HepG2 (cell line): ENCODE results near the gene XPO5. TPM values are rescaled to one million over a fixed set of nuclear protein-coding genes. Genes with fewer than 3 reads are reported as not detected.
A peak's percentile ranks its signal among the peaks of the same experiment; 100 is the strongest.

Experiments
- ADNP ChIP-seq: sonication (generic); formaldehyde crosslinking; IDR thresholded peaks from 2 replicates; pipeline ENCODE4 v1.4.0; 2020; ENCODE audit warnings: missing genetic modification reagents
- FOXA1 ChIP-seq, 2 experiments: fragments of 450-650 bp in 1 of 2; sonication (generic) in 1 of 2; formaldehyde crosslinking in 1 of 2; IDR thresholded peaks; 2 replicates each; pipeline versions ENCODE4 v1.4.0 to v1.6.1; 2016 to 2020; ENCODE audit warnings: missing genetic modification reagents in 1 of 2
- GFI1 ChIP-seq: sonication (generic); formaldehyde crosslinking; IDR thresholded peaks from 2 replicates; pipeline ENCODE4 v1.5.0; 2020; ENCODE audit warnings: missing genetic modification reagents, mild to moderate bottlenecking, borderline replicate concordance
- HNF4G ChIP-seq, 2 experiments: sonication (generic) in 1 of 2; formaldehyde crosslinking in 1 of 2; IDR thresholded peaks; 2 replicates each; pipeline versions ENCODE4 v1.4.0 to v1.6.1; 2011 to 2020; ENCODE audit warnings: borderline replicate concordance in 2 of 2, low read depth in 2 of 2, mild to moderate bottlenecking in 2 of 2, low read length in 1 of 2, missing genetic modification reagents in 1 of 2, moderate library complexity in 1 of 2
- NAIF1 ChIP-seq: sonication (generic); formaldehyde crosslinking; IDR thresholded peaks from 2 replicates; pipeline ENCODE4 v1.5.0; 2020; ENCODE audit warnings: mild to moderate bottlenecking, missing genetic modification reagents, borderline replicate concordance
- SYNCRIP ChIP-seq: fragments of 200-400 bp; formaldehyde crosslinking; IDR thresholded peaks from 2 replicates; pipeline ENCODE4 v1.6.1; 2018; ENCODE audit warnings: mild to moderate bottlenecking, low read depth, low read length; ENCODE audit not compliant: insufficient read depth
- TEAD2 ChIP-seq: sonication (generic); formaldehyde crosslinking; IDR thresholded peaks from 2 replicates; pipeline ENCODE4 v1.9.0; 2021; ENCODE audit warnings: missing genetic modification reagents
- ZNF557 ChIP-seq: sonication (generic); formaldehyde crosslinking; IDR thresholded peaks from 2 replicates; pipeline ENCODE4 v1.4.0; 2020; ENCODE audit warnings: missing genetic modification reagents
- ZNF567 ChIP-seq: sonication (generic); formaldehyde crosslinking; IDR thresholded peaks from 2 replicates; pipeline ENCODE4 v1.8.1; 2023; ENCODE audit warnings: mild to moderate bottlenecking, missing genetic modification reagents, borderline replicate concordance
- ZNF616 ChIP-seq: sonication (generic); formaldehyde crosslinking; IDR thresholded peaks from 2 replicates; pipeline ENCODE4 v1.5.0; 2020; ENCODE audit warnings: low read depth, mild to moderate bottlenecking, missing genetic modification reagents
- ZNF629 ChIP-seq: sonication (generic); formaldehyde crosslinking; conservative IDR thresholded peaks from 2 replicates; pipeline ENCODE4 v1.5.0; 2020; ENCODE audit warnings: missing genetic modification reagents
- ZNF878 ChIP-seq: sonication (generic); formaldehyde crosslinking; IDR thresholded peaks from 2 replicates; pipeline ENCODE4 v1.8.1; 2023; ENCODE audit warnings: mild to moderate bottlenecking, missing genetic modification reagents, moderate library complexity
- polyA plus RNA-seq, 8 experiments: library from polyadenylated mRNA; depleted of rRNA in 3 of 8; stranded (reverse) in 7 of 8; unstranded in 1 of 8; fragments of >200 nt; fragmentation: Illumina TruSeq in 4 of 8; extraction: Trizol in 4 of 8; gene quantifications; 2 replicates each; pipeline versions ENCODE4 v1.2.1 to v1.2.3, GENCODE V29; 2011 to 2016; ENCODE audit warnings: low read depth in 4 of 8, missing spikeins in 1 of 8, mixed read lengths in 1 of 8; ENCODE audit not compliant: insufficient read depth in 1 of 8
- total RNA-seq, 5 experiments: library from RNA; depleted of rRNA; stranded (reverse); fragments of >200 nt; fragmentation: Illumina TruSeq; extraction: Trizol; gene quantifications; 2 replicates each; pipeline ENCODE4 v1.2.3, GENCODE V29; 2016; ENCODE audit warnings: low read depth in 1 of 5
- TF ChIP-seq, protein P1 (sequence below): sonication (generic); formaldehyde crosslinking; IDR thresholded peaks from 2 replicates; pipeline ENCODE4 v1.8.0; 2022; ENCODE audit warnings: mild to moderate bottlenecking, missing genetic modification reagents, moderate library complexity
- TF ChIP-seq, protein P2 (sequence below): sonication (generic); formaldehyde crosslinking; IDR thresholded peaks from 2 replicates; pipeline ENCODE4 v1.4.0; 2020; ENCODE audit warnings: mild to moderate bottlenecking, missing genetic modification reagents
- TF ChIP-seq, protein P3 (sequence below): IDR thresholded peaks from 2 replicates; pipeline ENCODE4 v1.6.1; 2016; ENCODE audit warnings: low read depth, control low read depth
- TF ChIP-seq, protein P4 (sequence below): sonication (generic); formaldehyde crosslinking; IDR thresholded peaks from 2 replicates; pipeline ENCODE4 v1.8.1; 2023; ENCODE audit warnings: mild to moderate bottlenecking, inconsistent platforms, moderate library complexity, missing genetic modification reagents, borderline replicate concordance
- TF ChIP-seq, protein P5 (sequence below): sonication (generic); formaldehyde crosslinking; IDR thresholded peaks from 2 replicates; pipeline ENCODE4 v1.5.0; 2020; ENCODE audit warnings: mild to moderate bottlenecking, missing genetic modification reagents, borderline replicate concordance

Gene XPO5
- total and polyA plus RNA-seq, 2 of the 13 experiments (the other 11 are each of a cell fraction or from before 2014, with no cell fraction given), result 52.2 to 68.0 TPM

DNA sequence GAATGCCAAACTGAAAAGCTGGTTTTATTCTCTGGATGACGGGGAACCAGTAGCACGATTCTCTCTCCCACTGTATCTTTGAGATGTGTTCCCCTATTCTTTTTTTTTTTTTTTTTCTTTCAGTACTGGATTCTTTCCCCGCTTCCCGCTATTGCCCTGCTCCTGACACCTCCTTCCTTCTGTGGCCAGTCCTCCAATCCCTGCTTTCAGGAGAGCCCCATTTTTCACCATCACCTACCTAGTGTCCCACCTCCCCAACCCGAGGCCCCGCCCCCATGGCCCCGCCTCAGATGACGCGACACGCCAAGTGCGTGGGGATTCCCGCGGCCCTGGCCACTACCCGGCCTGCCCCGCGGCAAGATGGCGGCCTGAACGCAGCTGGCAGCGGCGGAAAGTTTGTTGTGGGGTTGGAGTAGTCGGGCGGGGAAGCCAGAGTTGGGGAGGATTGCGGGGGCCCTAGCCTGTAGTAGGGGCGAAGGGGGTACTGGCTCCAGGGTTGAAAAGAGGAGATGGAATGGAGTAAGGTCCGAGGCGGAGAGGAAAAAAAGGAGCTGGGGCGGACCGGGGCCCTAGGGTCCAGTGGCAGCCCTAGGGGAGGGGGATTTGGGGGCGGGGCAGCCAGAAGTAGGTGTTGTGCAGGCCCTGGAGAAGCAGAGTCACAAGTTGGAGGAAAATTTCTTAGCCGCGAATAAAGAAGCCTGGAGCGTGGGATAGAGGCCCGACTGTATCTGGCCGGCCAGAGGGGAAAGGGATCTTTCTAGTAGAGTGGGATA lies 98.4 kb downstream of the XPO5 start, which contains the start of gene TJAP1 (continued):
- TF ChIP-seq, protein P1, sequence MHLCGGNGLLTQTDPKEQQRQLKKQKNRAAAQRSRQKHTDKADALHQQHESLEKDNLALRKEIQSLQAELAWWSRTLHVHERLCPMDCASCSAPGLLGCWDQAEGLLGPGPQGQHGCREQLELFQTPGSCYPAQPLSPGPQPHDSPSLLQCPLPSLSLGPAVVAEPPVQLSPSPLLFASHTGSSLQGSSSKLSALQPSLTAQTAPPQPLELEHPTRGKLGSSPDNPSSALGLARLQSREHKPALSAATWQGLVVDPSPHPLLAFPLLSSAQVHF (CRISPR knock-in tag), result peak; percentile 60; the same call in 1 of the 2 replicates
- TF ChIP-seq ZNF557 (CRISPR knock-in tag) (no peak), ZNF616 (CRISPR knock-in tag) (peak; percentile 28; the same call in 1 of the 2 replicates), ZNF878 (CRISPR knock-in tag) (peak; percentile 50; the same call in 1 of the 2 replicates), GFI1 (CRISPR knock-in tag) (peak; percentile 72), TEAD2 (CRISPR knock-in tag) (no peak), FOXA1 (IDR thresholded peaks at IDR 0.05) (no peak), FOXA1 (CRISPR knock-in tag; IDR thresholded peaks at IDR 0.05) (no peak), ZNF629 (CRISPR knock-in tag) (0 out of 2 replicates have a peak, but pooled peaks have one; percentile 11), HNF4G (IDR thresholded peaks at IDR 0.05; ENCODE audit: borderline replicate concordance, low read depth, low read length) (no peak), HNF4G (CRISPR knock-in tag; IDR thresholded peaks at IDR 0.05; ENCODE audit: borderline replicate concordance, low read depth) (0 out of 2 replicates have a peak, but pooled peaks have one; percentile 13), ZNF567 (CRISPR knock-in tag) (peak; percentile 11; the same call in 1 of the 2 replicates), NAIF1 (CRISPR knock-in tag) (peak; percentile 74; the same call in 1 of the 2 replicates), ADNP (CRISPR knock-in tag) (0 out of 2 replicates have a peak, but pooled peaks have one; percentile 18), SYNCRIP (no peak)
- TF ChIP-seq, protein P2, sequence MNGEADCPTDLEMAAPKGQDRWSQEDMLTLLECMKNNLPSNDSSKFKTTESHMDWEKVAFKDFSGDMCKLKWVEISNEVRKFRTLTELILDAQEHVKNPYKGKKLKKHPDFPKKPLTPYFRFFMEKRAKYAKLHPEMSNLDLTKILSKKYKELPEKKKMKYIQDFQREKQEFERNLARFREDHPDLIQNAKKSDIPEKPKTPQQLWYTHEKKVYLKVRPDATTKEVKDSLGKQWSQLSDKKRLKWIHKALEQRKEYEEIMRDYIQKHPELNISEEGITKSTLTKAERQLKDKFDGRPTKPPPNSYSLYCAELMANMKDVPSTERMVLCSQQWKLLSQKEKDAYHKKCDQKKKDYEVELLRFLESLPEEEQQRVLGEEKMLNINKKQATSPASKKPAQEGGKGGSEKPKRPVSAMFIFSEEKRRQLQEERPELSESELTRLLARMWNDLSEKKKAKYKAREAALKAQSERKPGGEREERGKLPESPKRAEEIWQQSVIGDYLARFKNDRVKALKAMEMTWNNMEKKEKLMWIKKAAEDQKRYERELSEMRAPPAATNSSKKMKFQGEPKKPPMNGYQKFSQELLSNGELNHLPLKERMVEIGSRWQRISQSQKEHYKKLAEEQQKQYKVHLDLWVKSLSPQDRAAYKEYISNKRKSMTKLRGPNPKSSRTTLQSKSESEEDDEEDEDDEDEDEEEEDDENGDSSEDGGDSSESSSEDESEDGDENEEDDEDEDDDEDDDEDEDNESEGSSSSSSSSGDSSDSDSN, result peak; percentile 44
- TF ChIP-seq, protein P3, sequence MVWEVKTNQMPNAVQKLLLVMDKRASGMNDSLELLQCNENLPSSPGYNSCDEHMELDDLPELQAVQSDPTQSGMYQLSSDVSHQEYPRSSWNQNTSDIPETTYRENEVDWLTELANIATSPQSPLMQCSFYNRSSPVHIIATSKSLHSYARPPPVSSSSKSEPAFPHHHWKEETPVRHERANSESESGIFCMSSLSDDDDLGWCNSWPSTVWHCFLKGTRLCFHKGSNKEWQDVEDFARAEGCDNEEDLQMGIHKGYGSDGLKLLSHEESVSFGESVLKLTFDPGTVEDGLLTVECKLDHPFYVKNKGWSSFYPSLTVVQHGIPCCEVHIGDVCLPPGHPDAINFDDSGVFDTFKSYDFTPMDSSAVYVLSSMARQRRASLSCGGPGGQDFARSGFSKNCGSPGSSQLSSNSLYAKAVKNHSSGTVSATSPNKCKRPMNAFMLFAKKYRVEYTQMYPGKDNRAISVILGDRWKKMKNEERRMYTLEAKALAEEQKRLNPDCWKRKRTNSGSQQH (CRISPR knock-in tag), result peak; percentile 64; the same call in 1 of the 2 replicates
- TF ChIP-seq, protein P4, sequence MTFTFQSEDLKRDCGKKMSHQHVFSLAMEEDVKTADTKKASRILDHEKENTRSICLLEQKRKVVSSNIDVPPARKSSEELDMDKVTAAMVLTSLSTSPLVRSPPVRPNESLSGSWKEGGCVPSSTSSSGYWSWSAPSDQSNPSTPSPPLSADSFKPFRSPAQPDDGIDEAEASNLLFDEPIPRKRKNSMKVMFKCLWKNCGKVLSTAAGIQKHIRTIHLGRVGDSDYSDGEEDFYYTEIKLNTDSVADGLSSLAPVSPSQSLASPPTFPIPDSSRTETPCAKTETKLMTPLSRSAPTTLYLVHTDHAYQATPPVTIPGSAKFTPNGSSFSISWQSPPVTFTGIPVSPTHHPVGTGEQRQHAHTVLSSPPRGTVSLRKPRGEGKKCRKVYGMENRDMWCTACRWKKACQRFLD (CRISPR knock-in tag), result peak; percentile 56; the same call in 1 of the 2 replicates
- TF ChIP-seq, protein P5, sequence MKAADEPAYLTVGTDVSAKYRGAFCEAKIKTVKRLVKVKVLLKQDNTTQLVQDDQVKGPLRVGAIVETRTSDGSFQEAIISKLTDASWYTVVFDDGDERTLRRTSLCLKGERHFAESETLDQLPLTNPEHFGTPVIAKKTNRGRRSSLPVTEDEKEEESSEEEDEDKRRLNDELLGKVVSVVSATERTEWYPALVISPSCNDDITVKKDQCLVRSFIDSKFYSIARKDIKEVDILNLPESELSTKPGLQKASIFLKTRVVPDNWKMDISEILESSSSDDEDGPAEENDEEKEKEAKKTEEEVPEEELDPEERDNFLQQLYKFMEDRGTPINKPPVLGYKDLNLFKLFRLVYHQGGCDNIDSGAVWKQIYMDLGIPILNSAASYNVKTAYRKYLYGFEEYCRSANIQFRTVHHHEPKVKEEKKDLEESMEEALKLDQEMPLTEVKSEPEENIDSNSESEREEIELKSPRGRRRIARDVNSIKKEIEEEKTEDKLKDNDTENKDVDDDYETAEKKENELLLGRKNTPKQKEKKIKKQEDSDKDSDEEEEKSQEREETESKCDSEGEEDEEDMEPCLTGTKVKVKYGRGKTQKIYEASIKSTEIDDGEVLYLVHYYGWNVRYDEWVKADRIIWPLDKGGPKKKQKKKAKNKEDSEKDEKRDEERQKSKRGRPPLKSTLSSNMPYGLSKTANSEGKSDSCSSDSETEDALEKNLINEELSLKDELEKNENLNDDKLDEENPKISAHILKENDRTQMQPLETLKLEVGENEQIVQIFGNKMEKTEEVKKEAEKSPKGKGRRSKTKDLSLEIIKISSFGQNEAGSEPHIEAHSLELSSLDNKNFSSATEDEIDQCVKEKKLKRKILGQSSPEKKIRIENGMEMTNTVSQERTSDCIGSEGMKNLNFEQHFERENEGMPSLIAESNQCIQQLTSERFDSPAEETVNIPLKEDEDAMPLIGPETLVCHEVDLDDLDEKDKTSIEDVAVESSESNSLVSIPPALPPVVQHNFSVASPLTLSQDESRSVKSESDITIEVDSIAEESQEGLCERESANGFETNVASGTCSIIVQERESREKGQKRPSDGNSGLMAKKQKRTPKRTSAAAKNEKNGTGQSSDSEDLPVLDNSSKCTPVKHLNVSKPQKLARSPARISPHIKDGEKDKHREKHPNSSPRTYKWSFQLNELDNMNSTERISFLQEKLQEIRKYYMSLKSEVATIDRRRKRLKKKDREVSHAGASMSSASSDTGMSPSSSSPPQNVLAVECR (CRISPR knock-in tag), result peak; percentile 88
